DND-41 (cell line): ENCODE results near the gene DEK.

ENCODE experiments used
- EZH2 ChIP-seq: IDR thresholded peaks from 3 replicates; pipeline ENCODE4 v1.6.1; 2012; ENCODE audit warnings: borderline replicate concordance, low read depth, mild to moderate bottlenecking, moderate library complexity, low read length, inconsistent platforms; ENCODE audit not compliant: severe bottlenecking
- TF ChIP-seq, protein P1 (sequence below): IDR thresholded peaks from 2 replicates; pipeline ENCODE4 v1.5.1; 2012; ENCODE audit warnings: borderline replicate concordance, low read length, moderate library complexity, mild to moderate bottlenecking; ENCODE audit not compliant: poor library complexity, severe bottlenecking; ENCODE audit errors: extremely low read depth

DNA sequence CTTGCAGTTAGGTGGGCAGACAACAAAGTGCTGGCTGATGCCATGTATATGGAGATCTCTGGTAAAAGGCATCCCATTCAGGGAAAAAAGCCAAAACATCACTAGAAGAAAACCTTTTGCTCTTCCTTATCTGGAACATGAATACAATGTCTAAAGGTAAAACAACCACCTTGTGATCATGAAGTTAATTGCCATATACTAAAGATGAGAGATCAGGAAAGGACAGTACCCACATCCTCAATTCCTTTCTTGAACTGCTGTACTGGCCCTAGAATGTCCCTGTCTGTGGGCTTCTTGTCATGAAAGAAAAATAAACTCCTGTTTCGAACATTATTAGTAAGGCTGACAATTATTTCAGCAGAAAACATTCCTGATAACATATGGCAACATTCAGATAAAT is 19.3 kb downstream of the DEK start:
- TF ChIP-seq, protein P1, sequence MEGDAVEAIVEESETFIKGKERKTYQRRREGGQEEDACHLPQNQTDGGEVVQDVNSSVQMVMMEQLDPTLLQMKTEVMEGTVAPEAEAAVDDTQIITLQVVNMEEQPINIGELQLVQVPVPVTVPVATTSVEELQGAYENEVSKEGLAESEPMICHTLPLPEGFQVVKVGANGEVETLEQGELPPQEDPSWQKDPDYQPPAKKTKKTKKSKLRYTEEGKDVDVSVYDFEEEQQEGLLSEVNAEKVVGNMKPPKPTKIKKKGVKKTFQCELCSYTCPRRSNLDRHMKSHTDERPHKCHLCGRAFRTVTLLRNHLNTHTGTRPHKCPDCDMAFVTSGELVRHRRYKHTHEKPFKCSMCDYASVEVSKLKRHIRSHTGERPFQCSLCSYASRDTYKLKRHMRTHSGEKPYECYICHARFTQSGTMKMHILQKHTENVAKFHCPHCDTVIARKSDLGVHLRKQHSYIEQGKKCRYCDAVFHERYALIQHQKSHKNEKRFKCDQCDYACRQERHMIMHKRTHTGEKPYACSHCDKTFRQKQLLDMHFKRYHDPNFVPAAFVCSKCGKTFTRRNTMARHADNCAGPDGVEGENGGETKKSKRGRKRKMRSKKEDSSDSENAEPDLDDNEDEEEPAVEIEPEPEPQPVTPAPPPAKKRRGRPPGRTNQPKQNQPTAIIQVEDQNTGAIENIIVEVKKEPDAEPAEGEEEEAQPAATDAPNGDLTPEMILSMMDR: no peak
- no peak for TF ChIP-seq EZH2
